ENCODE results near the gene OR51L1. TPM values are rescaled to one million over a fixed set of nuclear protein-coding genes. Genes with fewer than 3 reads are reported as not detected.

OR51L1 gene
- total and polyA plus RNA-seq, 11 donors, result not detected

DNA sequence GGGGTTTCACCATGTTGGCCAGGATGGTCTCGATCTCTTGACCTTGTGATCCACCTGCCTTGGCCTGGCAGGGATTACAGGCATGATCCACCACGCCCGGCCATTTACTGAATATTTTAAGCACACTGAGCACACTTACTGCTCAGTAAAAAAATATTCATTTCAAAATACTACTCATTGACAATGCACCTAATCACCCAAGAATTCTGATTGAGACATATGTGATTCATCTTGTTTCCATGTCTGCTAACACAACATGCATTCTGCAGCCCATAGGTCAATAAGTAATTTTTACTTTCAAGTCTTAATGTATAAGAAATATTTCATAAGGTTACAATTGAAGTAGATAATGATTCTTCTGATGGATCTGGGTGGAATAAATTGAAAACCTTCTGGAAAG is 47.4 kb downstream of the OR51L1 start:
- Histone ChIP-seq H3K4me3 (no peak overlapping the region), H3K27me3 (no peaks in the 10 kb centered on the region), H3K9me3 (no peaks in the 10 kb centered on the region), H3K27ac (no peak overlapping the region), H3K4me1 (no peaks in the 10 kb centered on the region), H3K36me3 (no peaks in the 10 kb centered on the region)
- WGBS, 4 donors, result 45 to 81% (median 72%) methylated on average over 3 of the region's 3 CpGs
- intact Hi-C loops (cut with DNase I), result no loop called here
- no peak for DNase-seq
- TF ChIP-seq CTCF (IDR thresholded peaks at IDR 0.05), result no peak
- no peak for TF ChIP-seq POLR2A (IDR thresholded peaks at IDR 0.05)
- no peak for ATAC-seq

- intact Hi-C loops (cut with DNase I), result no loop called here
- no peak for DNase-seq
- H3K27me3 ChIP-seq, result no peaks in the 10 kb centered on the region
- 52 to 56% (median 55%) methylated on average over 2 of the region's 2 CpGs for WGBS, 4 donors
- no peaks in the 10 kb centered on the region for H3K36me3 ChIP-seq
- H3K27ac ChIP-seq, result no peak overlapping the region
- no peaks in the 10 kb centered on the region for H3K9me3 ChIP-seq
- H3K4me3 ChIP-seq, result no peak overlapping the region
- no peak for ATAC-seq
- no peaks in the 10 kb centered on the region for H3K4me1 ChIP-seq
- no peak for TF ChIP-seq CTCF (IDR thresholded peaks at IDR 0.05)
- TF ChIP-seq POLR2A (IDR thresholded peaks at IDR 0.05), result no peak
Measured at GRCh38 chr11:5043380-5043779, 48.7 kb downstream of the OR51L1 start.

GRCh38 chr11:5046226-5046625 is 51.6 kb downstream of the OR51L1 start, which contains the start of gene OR52J3:
TSS of gene OR52J3 (plus strand) at chr11:5046526. CDS start at chr11:5046526, 0 bp downstream.
- TF ChIP-seq CTCF (IDR thresholded peaks at IDR 0.05), result no peak
- TF ChIP-seq POLR2A (IDR thresholded peaks at IDR 0.05), result no peak
- Histone ChIP-seq H3K4me1 (no peaks in the 10 kb centered on the region), H3K36me3 (no peaks in the 10 kb centered on the region), H3K27me3 (no peaks in the 10 kb centered on the region), H3K27ac (no peak within 1 kb of the TSS), H3K9me3 (no peaks in the 10 kb centered on the region), H3K4me3 (no peak within 1 kb of the TSS)
- DNase-seq, result no peak
- WGBS, 4 donors, result 80 to 88% (median 83%) methylated on average over 1 of the region's 1 CpG
- no peak for ATAC-seq
- intact Hi-C loops (cut with DNase I), result no loop called here

DNA sequence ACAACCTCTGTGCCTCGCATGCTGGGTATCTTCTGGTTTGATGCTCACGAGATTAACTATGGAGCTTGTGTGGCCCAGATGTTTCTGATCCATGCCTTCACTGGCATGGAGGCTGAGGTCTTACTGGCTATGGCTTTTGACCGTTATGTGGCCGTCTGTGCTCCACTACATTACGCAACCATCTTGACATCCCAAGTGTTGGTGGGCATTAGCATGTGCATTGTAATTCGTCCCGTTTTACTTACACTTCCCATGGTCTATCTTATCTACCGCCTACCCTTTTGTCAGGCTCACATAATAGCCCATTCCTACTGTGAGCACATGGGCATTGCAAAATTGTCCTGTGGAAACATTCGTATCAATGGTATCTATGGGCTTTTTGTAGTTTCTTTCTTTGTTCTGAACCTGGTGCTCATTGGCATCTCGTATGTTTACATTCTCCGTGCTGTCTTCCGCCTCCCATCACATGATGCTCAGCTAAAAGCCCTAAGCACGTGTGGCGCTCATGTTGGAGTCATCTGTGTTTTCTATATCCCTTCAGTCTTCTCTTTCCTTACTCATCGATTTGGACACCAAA is 52.2 kb downstream of the OR51L1 start:
- no peaks in the 10 kb centered on the region for H3K36me3 ChIP-seq
- no peaks in the 10 kb centered on the region for H3K4me1 ChIP-seq
- TF ChIP-seq CTCF (IDR thresholded peaks at IDR 0.05) (no peak), POLR2A (IDR thresholded peaks at IDR 0.05) (no peak)
- intact Hi-C loops (cut with DNase I), result no loop called here
- ATAC-seq (no peak), DNase-seq (no peak)
- no peak overlapping the region for H3K27ac ChIP-seq
- no peaks in the 10 kb centered on the region for H3K27me3 ChIP-seq
- H3K4me3 ChIP-seq, result no peak overlapping the region
- WGBS, 4 donors, result 73 to 85% (median 82%) methylated on average over 15 of the region's 15 CpGs
- H3K9me3 ChIP-seq, result no peaks in the 10 kb centered on the region

Other genes starting within 250 kb of the OR51L1 start
- gene OR51F1, start 224.9 kb upstream of the OR51L1 start, total RNA-seq, result not detected
- not detected for gene OR51F1, start 224.9 kb upstream of the OR51L1 start, polyA plus RNA-seq
- not detected for gene OR52R1, start 190.5 kb upstream of the OR51L1 start, total RNA-seq
- gene OR52R1, start 190.5 kb upstream of the OR51L1 start, polyA plus RNA-seq, result not detected
- gene OR51F2, start 173.5 kb upstream of the OR51L1 start, total RNA-seq, result not detected
- gene OR51F2, start 173.5 kb upstream of the OR51L1 start, polyA plus RNA-seq, result not detected
- not detected for gene OR51S1, start 145.6 kb upstream of the OR51L1 start, total RNA-seq
- not detected for gene OR51S1, start 145.6 kb upstream of the OR51L1 start, polyA plus RNA-seq
- not detected for gene OR51T1, start 113.0 kb upstream of the OR51L1 start, total RNA-seq
- not detected for gene OR51T1, start 113.0 kb upstream of the OR51L1 start, polyA plus RNA-seq
- not detected for gene OR51A7, start 91.1 kb upstream of the OR51L1 start, total RNA-seq
- not detected for gene OR51A7, start 91.1 kb upstream of the OR51L1 start, polyA plus RNA-seq
- not detected for gene OR51G2, start 75.5 kb upstream of the OR51L1 start, total RNA-seq
- gene OR51G2, start 75.5 kb upstream of the OR51L1 start, polyA plus RNA-seq, result not detected
- gene OR51G1, start 70.5 kb upstream of the OR51L1 start, total RNA-seq, result not detected
- not detected for gene OR51G1, start 70.5 kb upstream of the OR51L1 start, polyA plus RNA-seq
- gene OR51A4, start 47.2 kb upstream of the OR51L1 start, total RNA-seq, result not detected
- not detected for gene OR51A4, start 47.2 kb upstream of the OR51L1 start, polyA plus RNA-seq
- gene OR51A2, start 39.1 kb upstream of the OR51L1 start, total RNA-seq, result not detected
- gene OR51A2, start 39.1 kb upstream of the OR51L1 start, polyA plus RNA-seq, result not detected
- not detected for gene OR52J3, start 51.7 kb downstream of the OR51L1 start, total RNA-seq
- gene OR52J3, start 51.7 kb downstream of the OR51L1 start, polyA plus RNA-seq, result not detected
- gene OR52E2, start 64.8 kb downstream of the OR51L1 start, total RNA-seq, result not detected
- gene OR52E2, start 64.8 kb downstream of the OR51L1 start, polyA plus RNA-seq, result not detected
- not detected for gene OR52E1, start 74.7 kb downstream of the OR51L1 start, total RNA-seq
- not detected for gene OR52E1, start 74.7 kb downstream of the OR51L1 start, polyA plus RNA-seq
- not detected for gene OR52A5, start 143.5 kb downstream of the OR51L1 start, total RNA-seq
- gene OR52A5, start 143.5 kb downstream of the OR51L1 start, polyA plus RNA-seq, result not detected
- not detected for gene OR52A1, start 159.9 kb downstream of the OR51L1 start, total RNA-seq
- not detected for gene OR52A1, start 159.9 kb downstream of the OR51L1 start, polyA plus RNA-seq
- not detected for gene OR51V1, start 205.8 kb downstream of the OR51L1 start, total RNA-seq
- gene OR51V1, start 205.8 kb downstream of the OR51L1 start, polyA plus RNA-seq, result not detected
- 1,000 to 10,000 TPM in 1 of 9 donors, 100 to 1,000 TPM in 8; 123 to 1,223 (median 316) TPM for gene HBB, start 232.2 kb downstream of the OR51L1 start, total RNA-seq
- 10 to 100 TPM in 1 of 2 donors, 1 to 10 TPM in 1; 1.1 to 53.3 TPM for gene HBB, start 232.2 kb downstream of the OR51L1 start, polyA plus RNA-seq
- gene HBD, start 239.6 kb downstream of the OR51L1 start, total RNA-seq, result 1 to 10 TPM in 1 of 9 donors, not detected in 8; 4.2 TPM
- not detected for gene HBD, start 239.6 kb downstream of the OR51L1 start, polyA plus RNA-seq

All from heart left ventricle (tissue), 16 donors.